ENCODE measurements around the gene ANKLE2. TPM values are rescaled to one million over a fixed set of nuclear protein-coding genes. Genes with fewer than 3 reads are reported as not detected.

The ANKLE2 gene
- total RNA-seq, 3 donors from 2014 or later: 64.2 to 75.4 (median 73.5) TPM

DNA sequence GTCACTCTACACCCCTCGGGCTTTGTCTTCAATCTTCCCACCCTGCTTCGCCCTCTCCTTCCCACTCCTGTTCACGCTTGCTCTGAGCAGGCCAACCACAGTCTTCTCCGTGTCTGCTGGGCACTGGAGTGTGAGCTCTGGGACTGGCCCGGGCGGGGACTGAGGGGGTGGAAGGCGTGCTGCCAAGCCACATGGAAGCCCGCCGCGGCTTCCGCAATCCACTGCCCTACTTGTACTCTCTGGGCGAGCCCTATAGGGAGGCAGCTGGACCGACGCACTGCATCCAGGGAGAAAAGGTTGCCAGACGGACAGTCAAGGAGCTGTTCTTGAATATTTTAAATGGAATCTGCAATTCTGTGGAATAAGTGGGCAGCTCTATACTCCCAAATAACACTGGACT lies 42.3 kb upstream of the ANKLE2 start:
- peak overlapping the region in 1 of 3 donors; percentile 8 for H3K4me3 ChIP-seq
- no peaks in the 10 kb centered on the region for H3K9me3 ChIP-seq
- H3K27ac ChIP-seq: peak overlapping the region; percentile 33 to 74
- intact Hi-C loops (cut with DNase I; ENCODE audit: low total_unique reads): no loop called here
- H3K36me3 ChIP-seq: peaks cover 17% of the 10 kb centered on the region
- no peaks in the 10 kb centered on the region for H3K4me1 ChIP-seq
- H3K27me3 ChIP-seq: no peaks in the 10 kb centered on the region
- peak in 1 of 2 donors; percentile 61 for DNase-seq (ENCODE audit: low spot score in 2 of 2)
- peak in 1 of 3 donors; percentile 11 for TF ChIP-seq POLR2AphosphoS5 (IDR thresholded peaks at IDR 0.05)
- TF ChIP-seq POLR2A (IDR thresholded peaks at IDR 0.05): no peak

- H3K4me1 ChIP-seq: no peaks in the 10 kb centered on the region
- H3K4me3 ChIP-seq: no peak overlapping the region
- no peaks in the 10 kb centered on the region for H3K9me3 ChIP-seq
- H3K27me3 ChIP-seq: no peaks in the 10 kb centered on the region
- H3K36me3 ChIP-seq: peaks cover 17% of the 10 kb centered on the region
- DNase-seq (ENCODE audit: low spot score in 2 of 2): no peak
- peak overlapping the region in 1 of 2 donors; percentile 74 for H3K27ac ChIP-seq
- TF ChIP-seq POLR2A (IDR thresholded peaks at IDR 0.05) (no peak), POLR2AphosphoS5 (IDR thresholded peaks at IDR 0.05) (no peak)
- TF ChIP-seq, protein P1, sequence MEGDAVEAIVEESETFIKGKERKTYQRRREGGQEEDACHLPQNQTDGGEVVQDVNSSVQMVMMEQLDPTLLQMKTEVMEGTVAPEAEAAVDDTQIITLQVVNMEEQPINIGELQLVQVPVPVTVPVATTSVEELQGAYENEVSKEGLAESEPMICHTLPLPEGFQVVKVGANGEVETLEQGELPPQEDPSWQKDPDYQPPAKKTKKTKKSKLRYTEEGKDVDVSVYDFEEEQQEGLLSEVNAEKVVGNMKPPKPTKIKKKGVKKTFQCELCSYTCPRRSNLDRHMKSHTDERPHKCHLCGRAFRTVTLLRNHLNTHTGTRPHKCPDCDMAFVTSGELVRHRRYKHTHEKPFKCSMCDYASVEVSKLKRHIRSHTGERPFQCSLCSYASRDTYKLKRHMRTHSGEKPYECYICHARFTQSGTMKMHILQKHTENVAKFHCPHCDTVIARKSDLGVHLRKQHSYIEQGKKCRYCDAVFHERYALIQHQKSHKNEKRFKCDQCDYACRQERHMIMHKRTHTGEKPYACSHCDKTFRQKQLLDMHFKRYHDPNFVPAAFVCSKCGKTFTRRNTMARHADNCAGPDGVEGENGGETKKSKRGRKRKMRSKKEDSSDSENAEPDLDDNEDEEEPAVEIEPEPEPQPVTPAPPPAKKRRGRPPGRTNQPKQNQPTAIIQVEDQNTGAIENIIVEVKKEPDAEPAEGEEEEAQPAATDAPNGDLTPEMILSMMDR (IDR thresholded peaks at IDR 0.05): no peak
- intact Hi-C loops (cut with DNase I; ENCODE audit: low total_unique reads): no loop called here
Observed at GRCh38 chr12:132803125-132803524, 41.5 kb upstream of the ANKLE2 start.

GRCh38 chr12:132801741-132802140 lies 40.1 kb upstream of the ANKLE2 start:
- Histone ChIP-seq H3K9me3 (no peaks in the 10 kb centered on the region), H3K27ac (no peak overlapping the region), H3K27me3 (no peaks in the 10 kb centered on the region), H3K36me3 (peaks cover 18% of the 10 kb centered on the region), H3K4me1 (no peaks in the 10 kb centered on the region), H3K4me3 (no peak overlapping the region)
- intact Hi-C loops (cut with DNase I; ENCODE audit: low total_unique reads): no loop called here
- DNase-seq (ENCODE audit: low spot score in 2 of 2): no peak
- TF ChIP-seq POLR2AphosphoS5 (IDR thresholded peaks at IDR 0.05) (no peak), POLR2A (IDR thresholded peaks at IDR 0.05) (no peak)
- TF ChIP-seq, protein P1 (IDR thresholded peaks at IDR 0.05): no peak

DNA sequence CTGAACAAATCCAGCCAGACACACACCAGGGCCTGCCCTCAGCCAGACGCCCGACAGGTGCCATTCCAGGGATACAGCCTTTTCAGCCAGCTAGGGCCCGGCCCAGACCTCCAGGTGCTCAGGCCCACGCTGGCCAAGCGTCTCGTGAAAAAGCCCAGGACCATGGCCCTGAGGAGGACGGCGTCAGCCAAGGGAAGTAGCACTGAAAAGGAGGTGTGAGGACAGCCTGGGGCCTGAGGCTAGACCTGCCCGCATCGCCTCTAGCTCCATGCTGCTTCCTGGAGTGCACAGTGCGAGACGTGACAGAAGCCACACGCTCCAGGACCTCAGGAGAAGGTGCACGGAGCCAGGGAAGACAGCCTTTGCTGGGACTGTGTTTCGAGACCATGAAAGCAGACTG lies 37.2 kb upstream of the ANKLE2 start:
- H3K9me3 ChIP-seq: no peaks in the 10 kb centered on the region
- TF ChIP-seq, protein P1 (IDR thresholded peaks at IDR 0.05): no peak
- TF ChIP-seq POLR2AphosphoS5 (IDR thresholded peaks at IDR 0.05) (no peak), POLR2A (IDR thresholded peaks at IDR 0.05) (no peak)
- H3K27me3 ChIP-seq: no peaks in the 10 kb centered on the region
- intact Hi-C loops (cut with DNase I; ENCODE audit: low total_unique reads): no loop called here
- no peak overlapping the region for H3K27ac ChIP-seq
- no peak for DNase-seq (ENCODE audit: low spot score in 2 of 2)
- peaks cover 17% of the 10 kb centered on the region for H3K36me3 ChIP-seq
- H3K4me3 ChIP-seq: no peak overlapping the region
- no peaks in the 10 kb centered on the region for H3K4me1 ChIP-seq

- H3K36me3 ChIP-seq: peaks cover 17% of the 10 kb centered on the region
Observed at GRCh38 chr12:132797820-132798570, 36.4 kb upstream of the ANKLE2 start.

More at GRCh38 chr12:132797820-132798570, 36.4 kb upstream of the ANKLE2 start:
- no peak for DNase-seq (ENCODE audit: low spot score in 2 of 2)
- Histone ChIP-seq H3K27ac (no peak overlapping the region), H3K27me3 (no peaks in the 10 kb centered on the region), H3K9me3 (no peaks in the 10 kb centered on the region), H3K4me1 (no peaks in the 10 kb centered on the region), H3K4me3 (no peak overlapping the region)
- TF ChIP-seq POLR2AphosphoS5 (IDR thresholded peaks at IDR 0.05): no peak
- TF ChIP-seq, protein P1 (IDR thresholded peaks at IDR 0.05): no peak
- no peak for TF ChIP-seq POLR2A (IDR thresholded peaks at IDR 0.05)
- intact Hi-C loops (cut with DNase I; ENCODE audit: low total_unique reads): no loop called here

All from breast epithelium (tissue), 4 donors.